Ovary (tissue), 3 donors: ENCODE data around the gene AFAP1L2.

Source experiments
- POLR2A ChIP-seq: fragments of 450-650 bp; IDR thresholded peaks from one replicate; pipeline ENCODE4 v1.6.1; 2017; ENCODE audit warnings: antibody characterized with exemption, mild to moderate bottlenecking, moderate library complexity
- TF ChIP-seq, protein P1 (sequence below), 3 donors: fragments of 450-650 bp in 2 of 3; fragments of 200-600 bp in 1 of 3; IDR thresholded peaks; one replicate each; pipeline versions ENCODE4 v1.5.1 to v1.8.0; 2016 to 2022; ENCODE audit warnings: antibody characterized with exemption in 3 of 3, mild to moderate bottlenecking in 1 of 3
- donor health status: DM: no; HTN: no; CAD: no.

DNA sequence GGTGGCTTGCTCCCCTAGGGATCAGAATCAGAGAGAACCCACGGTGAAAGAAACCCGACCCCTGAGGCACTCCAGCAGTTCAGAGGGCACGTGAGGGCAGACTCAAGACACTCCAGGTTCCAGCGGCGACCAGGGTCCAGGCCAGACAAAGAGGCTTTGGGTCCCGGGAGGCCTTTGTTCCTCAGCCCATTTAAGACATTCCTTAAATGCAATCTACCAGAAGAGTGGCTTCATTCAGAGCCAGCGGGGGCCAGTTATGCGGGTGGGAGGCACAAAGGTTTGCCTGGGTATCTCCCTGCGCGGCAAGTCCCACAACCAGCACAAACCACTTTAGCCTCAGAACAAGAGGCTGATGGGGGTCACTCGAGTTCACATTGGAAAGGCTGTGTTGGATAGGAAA, 53.6 kb downstream of the AFAP1L2 start:
- TF ChIP-seq, protein P1, sequence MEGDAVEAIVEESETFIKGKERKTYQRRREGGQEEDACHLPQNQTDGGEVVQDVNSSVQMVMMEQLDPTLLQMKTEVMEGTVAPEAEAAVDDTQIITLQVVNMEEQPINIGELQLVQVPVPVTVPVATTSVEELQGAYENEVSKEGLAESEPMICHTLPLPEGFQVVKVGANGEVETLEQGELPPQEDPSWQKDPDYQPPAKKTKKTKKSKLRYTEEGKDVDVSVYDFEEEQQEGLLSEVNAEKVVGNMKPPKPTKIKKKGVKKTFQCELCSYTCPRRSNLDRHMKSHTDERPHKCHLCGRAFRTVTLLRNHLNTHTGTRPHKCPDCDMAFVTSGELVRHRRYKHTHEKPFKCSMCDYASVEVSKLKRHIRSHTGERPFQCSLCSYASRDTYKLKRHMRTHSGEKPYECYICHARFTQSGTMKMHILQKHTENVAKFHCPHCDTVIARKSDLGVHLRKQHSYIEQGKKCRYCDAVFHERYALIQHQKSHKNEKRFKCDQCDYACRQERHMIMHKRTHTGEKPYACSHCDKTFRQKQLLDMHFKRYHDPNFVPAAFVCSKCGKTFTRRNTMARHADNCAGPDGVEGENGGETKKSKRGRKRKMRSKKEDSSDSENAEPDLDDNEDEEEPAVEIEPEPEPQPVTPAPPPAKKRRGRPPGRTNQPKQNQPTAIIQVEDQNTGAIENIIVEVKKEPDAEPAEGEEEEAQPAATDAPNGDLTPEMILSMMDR (IDR thresholded peaks at IDR 0.05) = no peak
- TF ChIP-seq POLR2A = no peak
